Upper lobe of right lung (tissue), 1 donor: ENCODE results near the gene DPP6. TPM values are rescaled to one million over a fixed set of nuclear protein-coding genes. Genes with fewer than 3 reads are reported as not detected.

Experiments used
- ATAC-seq: fragments of 200-7000 bp; cut with Tn5 transposase; one replicate; pipeline ENCODE4 v1.9.1; 2020; ENCODE audit warnings: mild to moderate bottlenecking, moderate library complexity
- DNase-seq: peaks from one replicate; pipeline ENCODE4 v3.0.0-alpha.2; 2020
- H3K27ac ChIP-seq: fragments of 200-600 bp; one replicate; pipeline ENCODE4 v1.8.0; 2022
- H3K27me3 ChIP-seq: fragments of 200-600 bp; one replicate; pipeline ENCODE4 v1.8.0; 2022; ENCODE audit warnings: mild to moderate bottlenecking
- H3K36me3 ChIP-seq: fragments of 200-600 bp; one replicate; pipeline ENCODE4 v1.8.0; 2022
- H3K4me1 ChIP-seq: fragments of 200-600 bp; one replicate; pipeline ENCODE4 v1.8.0; 2022
- H3K4me3 ChIP-seq: fragments of 200-600 bp; one replicate; pipeline ENCODE4 v1.8.0; 2022; ENCODE audit warnings: mild to moderate bottlenecking
- H3K9me3 ChIP-seq: fragments of 200-600 bp; one replicate; pipeline ENCODE4 v1.8.0; 2022
- intact Hi-C: fragments of 100-400 bp; cut with DNase I; formaldehyde crosslinking; loops from one replicate; pipeline ENCODE4 v1.11.0; 2022
- total RNA-seq: library from RNA; stranded (reverse); fragmentation: NEBNext Ultra II Directional; extraction: Animal tissue kit (Norgen Biotek cat#: 25700); gene quantifications from one replicate; pipeline ENCODE4 v1.2.1, GENCODE V29; 2021
- TF ChIP-seq, protein P1 (sequence below): fragments of 200-600 bp; IDR thresholded peaks from one replicate; pipeline ENCODE4 v1.8.0; 2022; ENCODE audit warnings: antibody characterized with exemption
- donor health status: DM: no; HTN: yes; CAD: no; lungs with severe emphysema.

DPP6 gene
- total RNA-seq, 1 donor from 2014 or later, result 1.6 TPM

GRCh38 chr7:154380771-154381170 is 328.6 kb downstream of the DPP6 start:
- Histone ChIP-seq H3K36me3 (no peaks in the 10 kb centered on the region), H3K27ac (no peak overlapping the region), H3K4me3 (no peak overlapping the region), H3K27me3 (no peaks in the 10 kb centered on the region), H3K9me3 (no peaks in the 10 kb centered on the region), H3K4me1 (no peaks in the 10 kb centered on the region)
- TF ChIP-seq, protein P1, sequence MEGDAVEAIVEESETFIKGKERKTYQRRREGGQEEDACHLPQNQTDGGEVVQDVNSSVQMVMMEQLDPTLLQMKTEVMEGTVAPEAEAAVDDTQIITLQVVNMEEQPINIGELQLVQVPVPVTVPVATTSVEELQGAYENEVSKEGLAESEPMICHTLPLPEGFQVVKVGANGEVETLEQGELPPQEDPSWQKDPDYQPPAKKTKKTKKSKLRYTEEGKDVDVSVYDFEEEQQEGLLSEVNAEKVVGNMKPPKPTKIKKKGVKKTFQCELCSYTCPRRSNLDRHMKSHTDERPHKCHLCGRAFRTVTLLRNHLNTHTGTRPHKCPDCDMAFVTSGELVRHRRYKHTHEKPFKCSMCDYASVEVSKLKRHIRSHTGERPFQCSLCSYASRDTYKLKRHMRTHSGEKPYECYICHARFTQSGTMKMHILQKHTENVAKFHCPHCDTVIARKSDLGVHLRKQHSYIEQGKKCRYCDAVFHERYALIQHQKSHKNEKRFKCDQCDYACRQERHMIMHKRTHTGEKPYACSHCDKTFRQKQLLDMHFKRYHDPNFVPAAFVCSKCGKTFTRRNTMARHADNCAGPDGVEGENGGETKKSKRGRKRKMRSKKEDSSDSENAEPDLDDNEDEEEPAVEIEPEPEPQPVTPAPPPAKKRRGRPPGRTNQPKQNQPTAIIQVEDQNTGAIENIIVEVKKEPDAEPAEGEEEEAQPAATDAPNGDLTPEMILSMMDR, result no peak
- intact Hi-C loops, result no loop called here
- ATAC-seq, result no peak
- no peak for DNase-seq

GRCh38 chr7:154383045-154383444 is 330.8 kb downstream of the DPP6 start:
- H3K4me1 ChIP-seq, result no peaks in the 10 kb centered on the region
- no peak overlapping the region for H3K27ac ChIP-seq
- H3K9me3 ChIP-seq, result no peaks in the 10 kb centered on the region
- intact Hi-C loops, result no loop called here
- no peak overlapping the region for H3K4me3 ChIP-seq
- H3K27me3 ChIP-seq, result no peaks in the 10 kb centered on the region
- TF ChIP-seq, protein P1, result no peak
- H3K36me3 ChIP-seq, result no peaks in the 10 kb centered on the region
- DNase-seq (no peak), ATAC-seq (peak; percentile 83)

DNA sequence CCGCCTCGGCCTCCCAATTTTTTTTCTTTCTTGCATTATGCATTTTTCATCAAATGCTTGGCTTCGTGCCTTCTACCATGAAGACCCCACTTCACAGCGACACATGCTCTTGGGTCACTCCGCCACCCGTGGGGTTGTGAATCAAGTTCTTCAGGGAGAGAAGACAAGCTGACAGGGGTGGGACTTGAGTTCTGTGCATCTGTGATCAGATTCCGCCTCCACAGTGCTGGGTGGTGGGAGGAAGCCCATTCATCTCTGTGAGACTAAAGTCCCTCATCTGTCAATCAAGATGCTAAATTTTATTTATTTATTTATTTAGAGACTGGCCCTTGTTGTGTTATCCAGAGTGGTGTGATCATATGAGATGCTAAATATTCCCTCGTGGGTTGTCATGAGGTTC is 333.0 kb downstream of the DPP6 start:
- Histone ChIP-seq H3K4me3 (no peak overlapping the region), H3K27ac (no peak overlapping the region), H3K36me3 (no peaks in the 10 kb centered on the region), H3K9me3 (no peaks in the 10 kb centered on the region), H3K27me3 (no peaks in the 10 kb centered on the region), H3K4me1 (no peaks in the 10 kb centered on the region)
- intact Hi-C loops, result no loop called here
- ATAC-seq, result no peak
- TF ChIP-seq, protein P1, result no peak
- DNase-seq, result no peak

DNA sequence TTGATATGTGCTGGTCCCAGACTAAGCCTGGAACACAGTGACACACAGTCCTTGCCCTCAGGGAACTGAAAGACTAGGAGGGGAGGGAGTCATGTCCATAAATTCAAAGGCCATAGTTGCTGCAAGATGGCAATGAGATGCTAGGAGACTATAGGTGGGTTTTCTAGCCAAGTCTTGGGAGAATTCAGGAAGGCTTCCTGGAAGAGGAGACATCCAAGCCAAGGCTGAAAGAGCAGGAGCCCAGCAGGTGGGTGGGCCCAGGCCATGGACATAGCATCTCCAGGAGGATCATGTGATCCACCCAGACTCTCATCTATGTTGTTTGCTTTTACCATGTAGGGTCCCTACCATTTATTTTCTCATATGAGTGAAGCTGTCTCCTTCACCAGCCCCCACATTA is 335.1 kb downstream of the DPP6 start:
- intact Hi-C loops, result no loop called here
- ATAC-seq, result no peak
- TF ChIP-seq, protein P1, result no peak
- no peak overlapping the region for H3K27ac ChIP-seq
- no peaks in the 10 kb centered on the region for H3K36me3 ChIP-seq
- no peaks in the 10 kb centered on the region for H3K9me3 ChIP-seq
- no peaks in the 10 kb centered on the region for H3K27me3 ChIP-seq
- DNase-seq, result no peak
- H3K4me1 ChIP-seq, result no peaks in the 10 kb centered on the region
- no peak overlapping the region for H3K4me3 ChIP-seq

DNA sequence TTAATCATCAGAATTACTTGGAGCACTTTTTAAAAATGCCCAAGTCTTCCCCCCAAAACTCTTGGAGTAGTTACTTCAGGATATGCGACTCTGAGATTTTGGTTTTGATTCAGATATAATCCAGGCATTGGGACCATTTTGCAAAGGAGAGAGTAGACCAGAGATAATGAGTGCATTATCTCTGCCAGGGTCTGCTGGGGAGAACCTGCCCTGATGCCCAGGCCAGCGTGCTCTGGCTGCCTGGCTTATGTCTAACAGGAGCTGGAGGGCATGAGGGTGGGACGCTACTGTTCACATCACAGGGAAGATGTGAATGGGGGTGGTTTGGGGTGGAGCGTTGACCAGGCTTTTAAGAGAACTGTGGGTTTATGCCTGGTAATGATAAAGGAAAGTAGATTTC is 336.2 kb downstream of the DPP6 start:
- Histone ChIP-seq H3K36me3 (no peaks in the 10 kb centered on the region), H3K27me3 (no peaks in the 10 kb centered on the region), H3K4me1 (no peaks in the 10 kb centered on the region), H3K4me3 (no peak overlapping the region), H3K9me3 (no peaks in the 10 kb centered on the region), H3K27ac (no peak overlapping the region)
- DNase-seq (no peak), ATAC-seq (no peak)
- TF ChIP-seq, protein P1, result no peak
- intact Hi-C loops, result no loop called here

GRCh38 chr7:154388999-154389398 is 336.8 kb downstream of the DPP6 start:
- Histone ChIP-seq H3K27me3 (no peaks in the 10 kb centered on the region), H3K4me1 (no peaks in the 10 kb centered on the region), H3K36me3 (no peaks in the 10 kb centered on the region), H3K27ac (no peak overlapping the region), H3K9me3 (no peaks in the 10 kb centered on the region), H3K4me3 (no peak overlapping the region)
- no peak for ATAC-seq
- intact Hi-C loops, result no loop called here
- TF ChIP-seq, protein P1, result no peak
- DNase-seq, result no peak
